Aorta (tissue), 5 donors: ENCODE data around the gene GRHPR. TPM values are rescaled to one million over a fixed set of nuclear protein-coding genes. Genes with fewer than 3 reads are reported as not detected.
A peak's percentile ranks its signal among the peaks of the same experiment; 100 is the strongest.

ENCODE experiments used
- ATAC-seq: fragments of 200-7000 bp; cut with Tn5 transposase; one replicate; pipeline ENCODE4 v1.9.1; 2022; ENCODE audit warnings: moderate library complexity; ENCODE audit not compliant: low FRiP score
- DNase-seq, 2 donors: peaks; one replicate each; pipeline ENCODE4 v3.0.0-alpha.2; 2020
- H3K27ac ChIP-seq, 2 donors: one replicate each; pipeline ENCODE4 v1.5.1; 2013; ENCODE audit warnings: low read length in 2 of 2, mild to moderate bottlenecking in 2 of 2, moderate library complexity in 2 of 2, control low read depth in 1 of 2, inconsistent platforms in 1 of 2, low read depth in 1 of 2
- H3K27me3 ChIP-seq, 2 donors: one replicate each; pipeline ENCODE4 v1.6.1; 2013; ENCODE audit warnings: control low read depth in 1 of 2, low read length in 1 of 2, mild to moderate bottlenecking in 1 of 2, moderate library complexity in 1 of 2; ENCODE audit not compliant: insufficient read depth in 2 of 2, control insufficient read depth in 1 of 2
- H3K36me3 ChIP-seq, 2 donors: one replicate each; pipeline ENCODE4 v1.6.1; 2013; ENCODE audit warnings: control low read depth in 1 of 2, low read length in 1 of 2, mild to moderate bottlenecking in 1 of 2; ENCODE audit not compliant: insufficient read depth in 2 of 2, control insufficient read depth in 1 of 2
- H3K4me1 ChIP-seq, 2 donors: one replicate each; pipeline ENCODE4 v1.6.1; 2013; ENCODE audit warnings: low read length in 2 of 2, control low read depth in 1 of 2, mild to moderate bottlenecking in 1 of 2, moderate library complexity in 1 of 2; ENCODE audit not compliant: insufficient read depth in 2 of 2, control insufficient read depth in 1 of 2
- H3K4me3 ChIP-seq, 2 donors: one replicate each; pipeline ENCODE4 v1.5.1; 2013; ENCODE audit warnings: low read length in 2 of 2, control low read depth in 1 of 2, mild to moderate bottlenecking in 1 of 2
- H3K9me3 ChIP-seq: one replicate; pipeline ENCODE4 v1.6.1; 2013; ENCODE audit warnings: mild to moderate bottlenecking, low read length; ENCODE audit not compliant: control insufficient read depth
- WGBS, 2 donors: extraction: QIAGEN DNeasy Blood & Tissue Kit; methylation state at CpG; one replicate each; pipeline ENCODE4 v1.1.7; 2013; 5-methylcytosine and 5-hydroxymethylcytosine counted together
- intact Hi-C, 2 donors: fragments of 100-400 bp; cut with DNase I; formaldehyde crosslinking; loops; one replicate each; pipeline versions ENCODE4 v1.14.2 to v1.15.0; 2022
- polyA plus RNA-seq, 2 donors: library from polyadenylated mRNA; stranded (reverse); fragments of 200-250 nt; gene quantifications; one replicate each; pipeline ENCODE4 v1.2.3, GENCODE V29; 2013
- total RNA-seq, 2 donors: library from RNA; stranded (reverse); fragmentation: NEBNext Ultra II Directional; extraction: Animal tissue kit (Norgen Biotek cat#: 25700); gene quantifications; one replicate each; pipeline ENCODE4 v1.2.1, GENCODE V29; 2021
- donor health status: healthy with polysubstance abuse.
- donor health status: Bipolar disorder and iron deficiency.
- donor health status: DM: no; HTN: no; CAD: no.
- donor health status: DM: no; HTN: no; CAD: no.
- donor health status: DM: yes; HTN: yes; CAD: no.

GRHPR gene
- total and polyA plus RNA-seq, 4 donors = 59.4 to 99.7 (median 74.1) TPM

DNA sequence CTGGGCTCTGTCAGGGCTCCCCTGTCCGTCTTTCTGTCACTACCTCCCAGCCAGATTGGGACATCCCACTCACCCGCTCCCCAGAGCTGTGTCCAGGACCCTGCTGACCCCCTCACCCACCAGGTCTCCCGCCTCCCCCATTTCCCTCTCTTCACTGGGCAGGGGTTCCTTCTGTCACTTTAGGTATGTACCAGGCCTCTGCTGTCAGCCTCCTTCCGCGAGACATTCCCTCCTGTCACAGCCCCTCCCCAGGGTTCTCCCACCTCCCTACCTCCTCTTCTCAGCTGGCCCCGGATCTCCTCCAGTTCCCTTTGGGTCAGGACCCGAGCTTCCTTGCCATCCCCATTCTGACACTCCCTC lies 63.7 kb downstream of the GRHPR start:
- Histone ChIP-seq H3K4me1 (peaks cover 0 to 6% of the 10 kb centered on the region in 2 donors), H3K9me3 (no peaks in the 10 kb centered on the region), H3K27ac (peak overlapping the region; percentile 87 to 93), H3K4me3 (peak overlapping the region in 1 of 2 donors; percentile 48), H3K27me3 (no peaks in the 10 kb centered on the region), H3K36me3 (no peaks in the 10 kb centered on the region)
- WGBS, 2 donors = 3 to 4% methylated on average over 7 of the region's 7 CpGs
- intact Hi-C loops = loop anchor here (2.0 to 10.0 kb wide), 4 partner anchors 91 to 909 kb away; partner anchors contain the start of genes ALDH1B1 (in 1 of the 2), DCAF10 (in 1 of the 2), FBXO10 (in 1 of the 2) and TOMM5 (in 1 of the 2)
- ATAC-seq (no peak), DNase-seq (no peak)

Other genes with a start within 250 kb of the GRHPR start
- gene ZBTB5, start 42.8 kb downstream of the GRHPR start, total RNA-seq = 10 to 100 TPM; 10.7 to 11.4 TPM
- gene ZBTB5, start 42.8 kb downstream of the GRHPR start, polyA plus RNA-seq = 1 to 10 TPM; 2.4 to 8.0 TPM
- 10 to 100 TPM; 16.7 to 23.8 TPM for gene POLR1E, start 63.3 kb downstream of the GRHPR start, total RNA-seq
- gene POLR1E, start 63.3 kb downstream of the GRHPR start, polyA plus RNA-seq = 10 to 100 TPM; 15.1 to 25.7 TPM
- gene FBXO10, start 153.7 kb downstream of the GRHPR start, total RNA-seq = 1 to 10 TPM; 6.2 to 7.8 TPM
- 1 to 10 TPM in 1 of 2 donors, under 1 TPM in 1; 0.38 to 7.4 TPM for gene FBXO10, start 153.7 kb downstream of the GRHPR start, polyA plus RNA-seq
- 10 to 100 TPM; 39.8 to 52.1 TPM for gene TOMM5, start 169.9 kb downstream of the GRHPR start, total RNA-seq
- 100 to 1,000 TPM in 1 of 2 donors, 10 to 100 TPM in 1; 75.2 to 171 TPM for gene TOMM5, start 169.9 kb downstream of the GRHPR start, polyA plus RNA-seq
- under 1 TPM in 1 of 2 donors, not detected in 1; 0.06 TPM for gene FRMPD1, start 228.3 kb downstream of the GRHPR start, total RNA-seq
- gene FRMPD1, start 228.3 kb downstream of the GRHPR start, polyA plus RNA-seq = not detected